HS-5 (cell line): ENCODE results near the gene DDX49.

Experiments
- DNase-seq: peaks from one replicate; pipeline ENCODE4 v3.0.0-alpha.2; 2012; ENCODE audit warnings: low read depth

DDX49 gene

GRCh38 chr19:18975869-18976268, 56.4 kb downstream of the DDX49 start:
- no peak for DNase-seq
